T-helper 22 cell (primary cell): Measurements from ENCODE around the gene PARN.

Experiments
- DNase-seq: peaks from one replicate; pipeline ENCODE4 v3.0.0-alpha.2; 2020; ENCODE audit warnings: low read depth

The PARN gene

GRCh38 chr16:14499110-14499509, 130.9 kb downstream of the PARN start:
- no peak for DNase-seq

GRCh38 chr16:14497245-14498082, 132.6 kb downstream of the PARN start:
- no peak for DNase-seq

GRCh38 chr16:14496786-14497185, 133.3 kb downstream of the PARN start:
- DNase-seq: no peak

- no peak for DNase-seq
Observed at GRCh38 chr16:14496047-14496770, 133.9 kb downstream of the PARN start.

- no peak for DNase-seq
Observed at GRCh38 chr16:14495213-14496046, 134.6 kb downstream of the PARN start.

GRCh38 chr16:14494396-14494966, 135.6 kb downstream of the PARN start:
- no peak for DNase-seq

GRCh38 chr16:14493791-14494190, 136.3 kb downstream of the PARN start:
- DNase-seq: no peak

GRCh38 chr16:14492614-14493013, 137.4 kb downstream of the PARN start:
- no peak for DNase-seq

- no peak for DNase-seq
Observed at GRCh38 chr16:14491861-14492529, 138.1 kb downstream of the PARN start.

- no peak for DNase-seq
Observed at GRCh38 chr16:14490235-14490634, 139.8 kb downstream of the PARN start.

GRCh38 chr16:14489460-14489859, 140.6 kb downstream of the PARN start:
- no peak for DNase-seq

- DNase-seq: no peak
Observed at GRCh38 chr16:14487579-14487978, 142.5 kb downstream of the PARN start.

- DNase-seq: no peak
Observed at GRCh38 chr16:14486520-14487303, 143.3 kb downstream of the PARN start.

- no peak for DNase-seq
Observed at GRCh38 chr16:14485811-14486519, 144.1 kb downstream of the PARN start.

- DNase-seq: no peak
Observed at GRCh38 chr16:14485121-14485551, 144.9 kb downstream of the PARN start.

GRCh38 chr16:14483819-14484385, 146.2 kb downstream of the PARN start:
- DNase-seq: no peak

- no peak for DNase-seq
Observed at GRCh38 chr16:14476183-14476582, 153.9 kb downstream of the PARN start.

GRCh38 chr16:14475370-14476139, 154.5 kb downstream of the PARN start:
- DNase-seq: no peak

GRCh38 chr16:14473488-14473887, 156.6 kb downstream of the PARN start:
- DNase-seq: no peak
